GM20000 (cell line): Measurements from ENCODE around the gene P2RY11.

Experiments used
- DNase-seq: peaks from one replicate; pipeline ENCODE4 v3.0.0; 2012; ENCODE audit warnings: low spot score
- TF ChIP-seq, protein P1 (sequence below): IDR thresholded peaks from 2 replicates; pipeline ENCODE4 v1.5.1; 2012; ENCODE audit warnings: mild to moderate bottlenecking, control low read depth; ENCODE audit errors: extremely low read depth, missing control alignments

P2RY11 gene

GRCh38 chr19:10104665-10105508 lies 6.6 kb upstream of the P2RY11 start:
- TF ChIP-seq, protein P1, sequence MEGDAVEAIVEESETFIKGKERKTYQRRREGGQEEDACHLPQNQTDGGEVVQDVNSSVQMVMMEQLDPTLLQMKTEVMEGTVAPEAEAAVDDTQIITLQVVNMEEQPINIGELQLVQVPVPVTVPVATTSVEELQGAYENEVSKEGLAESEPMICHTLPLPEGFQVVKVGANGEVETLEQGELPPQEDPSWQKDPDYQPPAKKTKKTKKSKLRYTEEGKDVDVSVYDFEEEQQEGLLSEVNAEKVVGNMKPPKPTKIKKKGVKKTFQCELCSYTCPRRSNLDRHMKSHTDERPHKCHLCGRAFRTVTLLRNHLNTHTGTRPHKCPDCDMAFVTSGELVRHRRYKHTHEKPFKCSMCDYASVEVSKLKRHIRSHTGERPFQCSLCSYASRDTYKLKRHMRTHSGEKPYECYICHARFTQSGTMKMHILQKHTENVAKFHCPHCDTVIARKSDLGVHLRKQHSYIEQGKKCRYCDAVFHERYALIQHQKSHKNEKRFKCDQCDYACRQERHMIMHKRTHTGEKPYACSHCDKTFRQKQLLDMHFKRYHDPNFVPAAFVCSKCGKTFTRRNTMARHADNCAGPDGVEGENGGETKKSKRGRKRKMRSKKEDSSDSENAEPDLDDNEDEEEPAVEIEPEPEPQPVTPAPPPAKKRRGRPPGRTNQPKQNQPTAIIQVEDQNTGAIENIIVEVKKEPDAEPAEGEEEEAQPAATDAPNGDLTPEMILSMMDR = no peak
- DNase-seq = peak; percentile 80

GRCh38 chr19:10105509-10106099 lies 5.9 kb upstream of the P2RY11 start:
- TF ChIP-seq, protein P1 = no peak
- DNase-seq = peak; percentile 78

DNA sequence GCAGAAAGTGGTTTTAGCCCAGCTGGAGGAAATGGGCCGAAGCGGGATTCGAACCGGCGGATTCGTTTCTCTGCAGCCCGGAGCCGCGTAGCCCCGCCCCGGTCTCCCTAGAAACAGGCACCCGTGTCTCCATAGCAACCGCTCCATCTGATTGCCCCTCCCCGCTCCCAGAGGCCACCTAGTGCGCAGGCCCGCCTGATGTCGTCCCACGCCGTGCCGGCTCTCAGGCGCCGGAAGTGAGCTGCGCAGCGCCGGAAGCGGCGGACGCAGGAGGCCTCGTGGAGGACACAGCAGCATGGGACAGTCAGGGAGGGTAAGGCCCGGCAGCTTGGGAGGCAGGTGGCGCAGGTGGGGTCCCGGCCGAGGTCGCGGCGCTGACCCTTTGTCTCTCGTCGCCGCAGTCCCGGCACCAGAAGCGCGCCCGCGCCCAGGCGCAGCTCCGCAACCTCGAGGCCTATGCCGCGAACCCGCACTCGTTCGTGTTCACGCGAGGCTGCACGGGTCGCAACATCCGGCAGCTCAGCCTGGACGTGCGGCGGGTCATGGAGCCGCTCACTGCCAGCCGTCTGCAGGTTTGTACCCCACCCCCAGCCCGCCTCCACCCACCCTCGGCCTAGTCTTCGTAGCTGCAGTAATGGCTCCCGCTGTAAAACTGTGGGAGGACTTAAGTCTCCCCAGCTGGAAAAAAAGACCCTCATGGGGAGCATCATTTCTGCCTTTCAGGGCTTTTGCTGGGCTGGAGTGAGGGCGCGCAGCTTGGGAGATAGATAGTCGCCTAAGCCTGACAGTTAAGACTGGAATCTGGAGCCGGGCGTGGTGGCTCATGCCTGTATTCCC lies 5.2 kb upstream of the P2RY11 start, which contains the start of gene PPAN:
TSS of gene PPAN (plus strand) at position 263 of the 837 bp plus-strand sequence. CDS start at position 296, 33 bp downstream.
- TF ChIP-seq, protein P1 = no peak
- DNase-seq = peak; percentile 99

DNA sequence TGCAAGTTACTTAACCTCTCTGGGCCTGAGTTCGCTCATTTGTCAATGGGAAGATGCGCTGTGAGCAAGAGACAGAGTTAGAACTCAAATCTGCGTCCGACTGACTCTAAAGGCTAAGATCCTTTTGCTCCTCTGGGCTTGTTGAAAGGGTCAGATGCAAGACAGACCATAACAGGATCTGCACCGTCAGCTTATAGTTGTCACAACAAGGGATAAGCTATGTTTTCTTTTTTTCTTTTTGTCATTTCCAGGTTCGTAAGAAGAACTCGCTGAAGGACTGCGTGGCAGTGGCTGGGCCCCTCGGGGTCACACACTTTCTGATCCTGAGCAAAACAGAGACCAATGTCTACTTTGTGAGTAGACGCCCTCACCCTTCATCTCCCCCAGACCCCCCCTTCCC lies 4.2 kb upstream of the P2RY11 start:
- TF ChIP-seq, protein P1 = no peak
- DNase-seq = no peak

- TF ChIP-seq, protein P1 = no peak
Observed at GRCh38 chr19:10107817-10108367, 3.6 kb upstream of the P2RY11 start.

GRCh38 chr19:10109528-10109927 lies 2.0 kb upstream of the P2RY11 start:
- DNase-seq = no peak
- TF ChIP-seq, protein P1 = no peak

More at GRCh38 chr19:10107817-10108367, 3.6 kb upstream of the P2RY11 start:
- DNase-seq = no peak
